IPS-NIHi7 (cell line): ENCODE measurements around the gene SNRPA1.

Source experiments
- DNase-seq: peaks from one replicate; pipeline ENCODE4 v3.0.0; 2012; ENCODE audit warnings: mixed read lengths; ENCODE audit errors: extremely low spot score

SNRPA1 gene

DNA sequence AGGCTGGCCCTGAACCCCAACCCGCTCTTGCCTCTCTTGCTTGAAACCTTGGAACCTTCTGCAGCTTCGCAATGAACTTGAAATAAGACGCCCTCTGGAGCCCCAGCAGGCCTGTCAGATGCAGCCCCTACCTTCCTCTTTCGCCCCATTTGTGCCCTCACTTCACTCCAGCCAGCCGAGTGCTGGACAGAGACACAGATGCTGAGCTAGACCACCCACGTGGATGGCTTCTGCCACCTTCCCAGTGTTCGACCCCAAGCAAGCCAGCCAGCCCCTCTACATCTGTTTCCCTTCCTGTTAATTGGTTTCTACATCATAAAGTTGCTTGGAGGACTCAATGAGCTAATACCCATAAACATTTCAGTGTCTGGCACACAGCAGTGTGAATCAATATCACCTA, 23.8 kb upstream of the SNRPA1 start:
- peak; percentile 42 for DNase-seq

DNA sequence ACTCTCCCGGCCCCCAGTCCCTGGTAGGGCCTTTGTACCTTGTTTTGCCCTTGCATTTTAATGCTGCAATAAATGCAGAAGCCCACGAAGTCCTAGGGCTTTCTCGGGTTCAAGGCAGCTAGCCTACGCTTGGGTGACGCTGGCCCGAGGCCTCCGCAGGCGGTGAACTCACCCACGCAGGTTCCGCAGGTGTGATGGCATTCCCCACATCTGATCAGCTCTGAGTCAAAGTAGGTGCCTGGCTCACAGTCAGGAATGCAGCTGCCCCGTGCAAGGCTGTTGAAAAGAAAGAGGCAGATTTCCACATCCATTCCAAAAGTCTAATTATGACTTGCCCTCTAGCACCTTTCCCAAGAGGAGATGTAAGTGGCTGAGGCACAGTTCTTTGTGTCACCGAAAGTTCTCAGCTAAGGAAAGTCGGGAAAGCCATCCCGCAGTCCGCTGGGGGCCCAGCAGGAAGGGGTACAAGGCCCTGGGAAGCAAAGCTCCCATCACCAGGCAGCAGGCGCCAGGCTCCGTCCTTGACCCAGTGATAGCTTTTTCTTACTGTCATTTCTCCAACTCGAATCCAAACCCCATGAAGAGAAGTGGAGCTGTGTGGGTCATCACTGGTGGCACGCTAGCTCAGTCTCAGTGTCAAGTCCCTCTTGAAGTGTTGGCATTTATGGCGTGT, 23.2 kb upstream of the SNRPA1 start:
- DNase-seq = no peak

DNA sequence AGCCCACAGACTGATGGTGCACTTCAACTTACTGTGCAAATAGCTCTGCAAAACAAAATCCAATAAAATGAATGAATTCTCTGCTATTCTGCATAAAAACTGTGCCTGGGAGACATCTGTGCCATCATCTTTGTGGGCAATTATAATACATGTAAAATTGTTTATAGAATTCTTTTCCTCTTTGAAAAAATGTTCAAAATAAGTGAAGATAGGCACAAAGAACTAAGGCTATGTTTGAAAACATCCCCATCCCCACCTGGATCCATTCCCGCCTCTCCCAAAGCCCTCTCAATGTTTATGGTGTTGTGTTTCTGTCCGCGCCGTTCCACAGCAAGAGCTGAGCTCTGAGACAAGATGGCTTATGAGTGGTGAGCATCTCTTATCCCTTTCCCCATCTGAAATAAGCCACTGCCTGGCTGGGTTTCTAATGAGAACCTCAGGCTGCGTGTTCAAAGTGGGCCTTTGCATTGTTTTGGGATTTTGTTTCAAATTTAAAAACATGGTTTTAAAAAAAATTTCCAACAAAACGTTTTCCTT, 22.4 kb upstream of the SNRPA1 start:
- no peak for DNase-seq

DNA sequence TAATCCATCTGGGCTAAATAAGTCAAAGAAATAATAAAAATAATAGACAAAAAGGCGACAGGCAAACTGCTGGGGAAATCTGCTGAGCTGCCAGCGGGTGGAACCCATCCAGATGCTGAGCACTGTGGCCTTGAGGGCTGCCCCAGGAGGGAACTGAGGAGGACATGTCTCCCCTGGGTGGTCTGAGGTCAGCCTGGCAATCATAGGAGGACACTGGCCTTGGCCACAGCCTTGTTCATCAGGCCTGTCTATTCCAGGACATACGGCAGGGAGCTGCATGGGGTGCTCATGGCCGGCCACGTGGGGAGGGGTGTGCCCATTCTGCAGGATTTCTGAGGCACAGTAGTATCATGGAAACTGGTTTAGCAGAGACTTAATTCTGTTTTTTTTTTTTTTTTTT, 21.5 kb upstream of the SNRPA1 start:
- DNase-seq = no peak

DNA sequence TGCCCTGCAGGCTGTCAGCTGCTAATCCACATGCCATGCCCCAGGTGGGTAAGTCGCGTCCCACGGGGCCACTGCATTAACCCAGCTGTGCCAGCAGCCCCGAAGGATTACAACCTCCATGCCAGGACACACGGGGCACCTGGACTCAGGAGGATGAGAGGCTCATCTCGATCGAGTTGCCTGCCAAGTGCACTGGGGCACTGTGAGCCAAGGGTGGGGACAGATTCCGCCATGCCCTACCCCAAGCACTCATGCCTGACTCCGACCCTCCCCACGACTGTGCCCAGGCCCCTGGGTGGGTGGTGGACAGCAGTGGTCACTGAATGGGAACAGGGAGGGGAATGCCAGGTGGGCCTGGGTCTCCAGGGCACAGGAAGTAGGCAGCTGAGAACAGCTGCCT, 20.7 kb upstream of the SNRPA1 start:
- no peak for DNase-seq

DNA sequence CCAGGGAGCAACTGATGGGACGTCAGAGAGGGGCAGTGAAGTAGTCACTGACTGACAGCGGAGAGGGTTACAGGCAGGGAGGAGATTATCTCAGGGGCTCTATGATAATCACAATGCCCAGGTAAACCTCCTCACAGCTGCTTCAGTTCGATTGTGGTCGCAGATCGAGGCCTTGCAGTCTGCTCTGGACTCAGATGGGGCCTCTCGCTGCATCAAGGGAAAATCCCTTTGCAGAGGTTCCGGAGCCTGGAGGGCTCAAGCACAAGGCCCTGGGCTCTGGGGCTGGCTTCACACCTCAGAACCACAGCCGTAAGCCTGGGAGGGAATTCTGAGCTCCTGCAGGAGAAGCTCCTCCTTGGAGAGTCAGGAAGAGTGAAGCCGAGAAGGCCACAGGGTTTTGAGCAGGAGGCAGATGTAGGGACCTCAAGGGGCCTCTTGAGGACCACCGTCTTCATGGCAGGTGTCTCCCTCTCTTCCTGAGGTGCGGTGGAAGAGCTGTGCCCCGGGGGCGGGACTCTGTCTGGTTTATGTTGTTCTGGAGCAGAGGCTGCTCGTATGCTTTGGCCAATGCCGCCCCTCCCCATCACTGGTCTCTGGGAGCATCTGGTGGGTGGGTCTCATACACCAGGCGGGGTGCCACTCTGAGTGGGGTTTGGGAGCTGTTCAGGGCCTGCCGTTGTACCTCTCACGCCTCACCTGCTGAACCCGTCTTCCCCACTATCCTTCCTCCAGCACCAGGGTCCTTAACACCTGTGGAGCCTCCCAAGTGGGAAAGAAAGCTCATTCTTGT, 19.5 kb upstream of the SNRPA1 start:
- DNase-seq = no peak

DNA sequence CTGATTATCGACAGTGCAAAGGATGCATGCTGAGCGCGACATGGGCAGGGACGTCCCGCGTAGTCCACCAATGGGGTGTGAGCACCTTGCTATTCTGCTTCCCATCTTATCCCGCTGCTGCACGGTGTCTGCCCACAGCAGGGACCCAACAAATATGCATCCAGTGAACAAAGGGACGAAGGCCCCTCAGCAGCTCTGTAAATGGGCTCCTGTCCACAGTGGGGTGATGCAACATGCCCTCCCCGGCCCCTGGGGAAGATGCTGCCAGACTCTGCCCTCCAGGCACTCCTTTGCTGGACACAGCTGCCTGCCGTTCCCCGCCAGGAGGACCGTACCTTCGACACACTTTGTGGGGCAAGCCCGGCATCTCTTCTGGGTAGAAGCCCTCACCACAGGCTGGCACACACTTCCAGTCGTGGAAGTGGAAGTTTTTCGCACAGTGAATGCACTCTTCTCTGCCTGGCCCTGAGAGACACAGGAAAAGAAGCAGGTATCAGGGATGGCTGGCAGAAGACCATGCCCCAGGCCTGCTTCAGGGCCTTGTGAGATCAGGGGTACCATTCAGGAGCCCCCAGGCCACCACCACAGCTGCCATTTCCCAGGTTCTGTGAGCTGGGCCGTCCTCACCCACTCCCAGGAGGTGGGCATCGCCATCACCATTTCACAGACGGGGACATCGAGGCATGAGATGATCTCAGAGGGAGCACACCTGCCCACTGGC, 18.2 kb upstream of the SNRPA1 start:
- no peak for DNase-seq

DNA sequence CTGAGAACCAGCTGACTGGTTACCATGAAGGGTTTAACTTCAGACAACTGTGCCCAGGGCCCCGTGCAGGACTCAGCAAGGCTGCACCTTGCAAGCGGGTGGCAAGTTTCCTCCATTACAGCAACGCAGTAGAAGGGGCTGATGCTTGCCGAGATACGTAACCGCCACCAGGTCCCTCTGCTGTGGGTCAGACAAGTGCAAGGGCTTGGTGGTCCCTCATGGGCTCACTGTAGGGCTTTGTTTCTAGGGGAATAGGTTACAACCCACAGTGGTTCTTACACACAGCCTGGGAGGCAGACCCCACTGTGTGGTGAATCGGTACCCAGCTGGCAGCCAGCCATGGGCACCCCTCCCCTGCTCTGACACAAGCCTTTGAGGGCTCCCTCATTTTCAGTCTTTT, 15.5 kb upstream of the SNRPA1 start:
- DNase-seq = no peak

DNA sequence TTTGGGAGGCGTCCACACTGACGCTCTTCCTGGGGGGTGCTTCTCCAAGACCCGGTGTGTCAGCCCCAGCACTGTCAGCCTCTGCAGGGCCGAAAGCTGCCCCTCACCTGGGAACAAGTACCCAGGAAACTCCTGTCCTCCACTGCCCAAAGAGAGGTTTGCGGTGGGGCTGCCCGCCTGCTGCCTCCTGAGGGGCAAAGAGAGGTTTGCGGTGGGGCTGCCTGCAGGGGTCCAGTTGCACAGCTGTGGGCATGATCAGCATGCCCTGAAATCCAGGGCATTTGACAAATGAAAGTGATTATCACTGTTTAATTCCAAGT, 15.1 kb upstream of the SNRPA1 start:
- no peak for DNase-seq

DNA sequence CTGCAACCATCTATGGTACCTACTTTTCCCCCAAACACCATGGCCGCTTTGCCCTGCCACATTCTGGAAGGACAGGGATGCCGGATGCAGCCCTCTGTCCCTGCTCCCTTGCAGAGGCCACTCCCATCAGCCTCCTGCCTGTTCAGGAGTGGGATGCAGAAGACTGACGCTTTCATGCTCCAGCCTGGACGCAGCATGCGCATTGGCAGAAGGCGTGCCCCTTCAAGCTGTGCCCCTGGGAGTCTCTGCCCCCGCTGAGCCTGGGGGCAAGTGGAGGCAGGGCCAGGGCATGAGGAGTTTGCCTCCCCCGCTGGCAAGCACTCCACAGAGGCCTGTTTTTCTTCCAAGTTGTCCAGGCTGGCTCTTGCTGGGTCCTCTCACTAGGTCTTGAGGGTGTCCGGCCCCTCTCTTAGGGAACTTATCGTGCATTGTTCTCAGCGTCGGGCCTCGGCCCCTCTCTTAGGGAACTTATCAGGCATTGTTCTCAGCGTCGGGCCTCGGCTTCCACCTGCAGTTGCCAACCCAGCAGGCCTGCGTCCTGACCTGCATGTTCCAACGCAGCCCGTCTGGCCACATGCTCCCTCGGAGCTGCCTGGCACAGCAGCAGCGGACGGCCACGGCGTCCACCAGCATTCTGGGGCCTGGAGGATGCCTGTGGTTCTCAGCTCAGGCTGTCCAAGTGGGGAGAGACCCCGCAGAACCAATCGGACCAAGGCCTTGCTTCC, 14.6 kb upstream of the SNRPA1 start:
- DNase-seq = no peak

DNA sequence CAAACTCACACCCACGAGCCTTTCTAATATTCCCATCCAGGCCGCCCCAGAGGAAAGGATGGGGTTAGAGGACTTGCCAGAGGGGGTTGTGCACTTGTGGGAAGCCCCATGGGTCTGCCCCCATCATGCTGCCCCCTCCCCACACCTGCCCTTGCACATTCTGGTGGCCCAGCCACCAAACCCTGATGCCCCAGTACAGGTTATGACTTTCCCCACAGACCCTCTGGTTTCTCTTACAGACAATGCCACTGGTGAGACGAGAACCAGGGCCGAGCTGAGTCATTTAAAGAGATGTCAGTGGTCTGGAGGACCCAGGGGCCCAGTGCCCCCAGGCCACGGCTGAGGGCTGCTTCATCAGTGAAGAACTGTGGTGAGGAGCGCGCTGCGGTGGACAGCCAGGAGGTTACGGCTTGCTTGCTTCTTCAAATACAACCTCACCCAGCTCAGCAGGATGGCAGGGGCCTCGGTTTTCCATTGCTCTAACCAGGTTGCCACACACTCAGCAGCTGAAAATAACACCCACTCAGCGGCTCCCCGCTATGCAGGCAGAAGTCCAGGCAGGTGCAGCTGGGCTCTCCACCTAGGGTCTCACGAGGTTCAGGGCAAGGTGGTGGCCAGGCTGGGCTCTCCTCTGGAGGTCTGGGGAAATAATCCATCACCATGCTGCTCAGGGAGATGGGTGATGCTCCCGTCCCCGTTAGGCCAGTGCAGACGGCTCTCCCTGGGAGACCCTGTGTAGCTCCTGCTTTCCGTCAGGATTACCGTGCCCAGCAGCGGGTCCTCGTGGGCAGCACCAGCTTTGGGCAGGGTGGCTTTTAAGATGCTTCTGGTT, 13.8 kb upstream of the SNRPA1 start:
- DNase-seq = no peak

DNA sequence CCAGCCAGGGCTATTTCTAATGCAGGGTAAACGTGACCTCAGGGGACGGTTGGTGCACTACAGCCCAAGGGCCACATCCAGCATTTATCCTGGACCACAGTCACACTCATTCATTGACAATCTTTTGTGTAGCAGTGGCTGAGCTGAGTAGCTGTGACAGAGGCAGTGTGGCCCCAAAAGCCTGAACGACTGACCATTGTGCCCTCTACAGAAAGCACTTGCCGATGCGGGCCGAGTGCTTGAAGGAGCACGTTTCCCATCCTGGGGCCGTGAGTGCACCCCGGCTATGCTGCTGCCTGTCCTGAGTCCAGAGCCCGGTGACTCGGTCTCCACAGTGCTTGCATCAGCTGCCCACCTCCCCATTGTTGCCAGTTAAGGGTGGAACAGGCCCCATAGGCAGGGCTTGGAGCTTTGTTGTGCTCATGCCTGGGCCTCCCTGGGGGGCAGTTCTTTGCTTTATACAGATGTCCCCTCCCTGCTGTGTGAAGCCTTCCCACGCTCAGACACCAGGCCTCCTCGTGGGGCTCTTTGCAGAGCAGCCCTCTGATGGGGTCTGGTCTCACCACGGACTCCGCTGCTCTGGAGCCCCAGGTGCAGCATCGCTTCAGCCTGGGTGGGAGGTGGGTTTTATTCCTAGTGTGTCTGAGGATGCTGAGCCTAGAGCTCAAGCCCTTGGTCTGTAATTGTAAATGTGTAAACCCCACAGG, 13.0 kb upstream of the SNRPA1 start:
- no peak for DNase-seq

DNA sequence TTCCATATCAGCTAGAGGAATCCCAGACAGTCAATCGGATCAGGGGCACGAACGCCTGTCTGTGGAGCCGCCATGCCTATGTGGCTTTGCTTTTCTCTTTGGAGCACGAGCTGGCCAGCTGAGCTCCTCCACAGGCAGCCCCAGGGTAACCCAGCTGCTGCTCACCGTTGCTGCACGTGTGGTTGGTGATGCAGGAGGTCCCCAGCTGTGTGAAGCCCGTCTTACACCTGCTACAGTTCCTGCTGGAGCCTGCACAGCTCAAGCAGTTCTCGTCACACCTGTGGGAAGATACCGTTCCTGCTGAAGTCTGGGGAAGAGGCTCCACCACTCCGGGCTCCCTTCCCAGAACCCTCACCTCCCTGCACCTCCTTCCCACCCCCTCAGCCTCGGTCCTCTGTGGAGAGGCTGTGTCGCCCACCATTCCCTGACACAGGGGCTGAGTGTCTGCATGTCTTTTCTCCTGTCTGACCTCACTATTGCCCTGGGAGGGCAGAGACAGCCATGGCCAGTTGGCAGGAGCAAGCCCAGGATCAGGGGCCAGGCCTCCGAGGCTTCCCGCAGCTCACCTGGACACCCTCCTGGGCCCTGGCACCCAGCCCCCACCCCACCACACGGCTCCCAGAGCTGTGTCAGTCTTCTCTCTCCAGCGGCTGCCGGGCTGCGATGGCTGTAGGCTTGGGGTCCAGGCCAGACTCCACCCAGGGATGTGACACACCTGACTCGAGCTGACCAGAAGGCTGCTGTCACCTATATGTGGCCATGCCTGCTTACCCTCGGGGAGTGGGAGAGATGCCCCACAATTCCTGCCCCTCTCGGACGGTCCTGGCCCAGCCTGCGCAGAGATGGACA, 12.2 kb upstream of the SNRPA1 start:
- no peak for DNase-seq

DNA sequence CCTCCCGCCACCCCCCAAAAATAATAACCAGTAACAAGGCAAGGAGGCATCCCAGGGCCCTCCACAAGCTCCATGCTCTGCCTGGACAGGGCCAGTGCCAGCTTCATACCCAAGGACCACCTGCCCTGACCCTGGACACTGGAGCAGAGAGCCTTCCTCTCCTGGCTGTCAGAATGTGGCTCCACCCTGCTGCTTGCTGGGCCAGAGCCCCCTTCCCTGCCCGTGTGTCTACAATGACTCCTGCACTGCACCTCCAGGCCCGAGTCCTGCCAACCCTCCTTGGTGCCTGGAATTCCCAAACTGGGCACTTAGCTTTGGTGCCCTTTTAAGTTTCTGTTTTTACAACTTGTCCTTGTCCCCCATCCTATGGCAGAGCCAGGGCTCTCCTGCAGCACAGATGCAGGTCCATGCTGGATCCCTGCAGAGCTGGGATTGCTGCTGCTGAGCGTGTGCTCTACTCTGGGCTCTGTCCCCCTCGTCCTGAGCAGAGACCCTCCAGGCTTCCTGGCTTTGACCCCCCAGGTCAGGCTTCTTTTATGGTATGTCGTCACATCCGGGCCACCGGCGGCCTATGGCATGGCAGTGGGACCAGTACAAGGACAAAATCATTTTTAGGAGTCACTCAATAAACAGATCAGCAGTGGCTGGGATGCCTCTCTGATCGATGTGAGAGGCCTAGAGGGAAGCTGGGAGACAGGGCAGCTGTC, 11.4 kb upstream of the SNRPA1 start:
- DNase-seq = peak; percentile 5

DNA sequence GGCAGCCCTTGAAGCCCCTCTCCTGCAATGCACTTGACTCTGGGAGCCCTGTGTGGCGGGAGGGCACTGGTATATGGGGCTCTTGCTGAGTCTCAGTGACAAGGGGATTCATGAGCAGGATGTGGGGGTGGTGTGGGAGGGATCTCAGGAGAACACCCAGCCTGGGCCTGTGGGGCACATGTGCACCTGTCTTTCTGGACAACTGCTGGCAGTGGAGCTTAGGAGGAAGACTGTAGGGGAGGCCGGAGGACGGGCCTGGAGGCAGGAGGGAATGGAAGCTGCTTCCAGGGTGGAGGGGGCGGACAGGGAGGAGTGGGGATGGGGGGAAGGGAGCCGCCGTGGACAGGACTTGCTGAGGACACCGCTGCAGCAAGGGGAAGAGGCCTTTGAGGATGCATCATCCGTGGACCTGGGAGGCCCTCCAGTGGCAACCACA, 10.8 kb upstream of the SNRPA1 start:
- DNase-seq = no peak

DNA sequence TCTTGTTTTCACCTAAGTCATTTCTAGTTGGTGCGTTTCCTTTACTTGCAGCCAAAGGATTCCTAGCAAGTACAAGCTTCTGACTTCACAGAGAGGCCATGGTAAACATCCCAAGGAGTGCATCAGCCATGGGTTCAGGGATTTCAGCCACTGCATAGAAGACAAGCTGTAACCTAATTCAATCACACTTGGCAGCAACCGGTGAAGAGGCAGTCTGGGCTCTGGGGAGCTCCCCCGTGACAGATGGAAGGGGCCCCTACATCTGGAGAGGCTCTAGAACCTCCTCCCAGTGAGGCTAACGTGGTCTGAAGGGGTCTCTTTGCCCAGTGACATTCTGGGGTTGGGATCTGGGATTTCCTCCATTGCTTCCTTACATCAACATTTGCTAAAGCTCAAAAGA, 8.4 kb upstream of the SNRPA1 start:
- DNase-seq = peak; percentile 5

DNA sequence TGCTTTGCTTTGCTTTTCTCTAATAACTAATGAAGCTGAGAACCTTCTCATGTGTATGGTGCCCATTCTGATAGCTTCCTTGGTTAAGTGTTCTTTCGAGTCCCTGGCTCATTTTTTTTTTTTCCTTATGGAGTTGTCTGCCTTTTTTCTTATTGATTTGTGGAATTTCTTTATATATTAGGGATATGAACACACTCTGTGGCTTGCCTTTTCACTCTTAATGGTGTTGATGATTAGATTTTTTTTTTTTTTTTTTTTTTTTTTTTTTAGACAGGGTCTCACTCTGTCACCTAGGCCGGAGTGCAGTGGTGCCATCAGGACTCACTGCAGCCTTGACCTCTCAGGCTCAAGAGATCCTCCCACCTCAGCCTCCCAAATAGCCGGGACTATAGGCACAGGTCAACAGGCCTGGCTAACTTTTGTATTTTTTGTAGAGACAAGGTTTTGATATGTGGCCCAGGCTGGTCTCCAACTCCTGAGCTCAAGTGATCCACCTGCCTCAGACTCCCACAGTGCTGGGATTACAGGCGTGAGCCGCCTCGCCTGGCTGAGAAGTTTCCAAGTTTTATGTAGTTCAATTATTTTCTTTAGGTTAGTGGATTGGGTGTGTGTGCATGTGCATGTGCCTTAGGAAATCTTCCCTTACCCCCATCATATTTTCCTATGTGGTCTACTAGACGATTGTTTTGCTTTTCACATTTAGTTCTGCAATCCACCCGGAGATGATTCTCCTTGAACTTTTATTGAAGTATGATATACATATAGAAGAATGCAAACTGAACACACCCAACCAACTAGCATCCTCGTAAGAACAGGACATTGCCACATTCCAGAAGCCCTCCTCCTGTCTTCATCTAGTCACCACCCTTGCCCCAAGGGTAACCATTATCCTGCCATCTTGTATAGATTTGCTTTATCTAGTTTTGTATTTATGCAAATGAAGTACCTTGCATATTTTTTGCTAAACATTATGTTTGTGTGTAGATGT, 1.7 kb upstream of the SNRPA1 start:
- DNase-seq = no peak
